GM23338 (cell line): ENCODE data around the gene KLK15. TPM values are rescaled to one million over a fixed set of nuclear protein-coding genes. Genes with fewer than 3 reads are reported as not detected.

ENCODE experiments used
- ATAC-seq: fragments of 200-7000 bp; cut with Tn5 transposase; 3 replicates; pipeline ENCODE4 v1.9.1; 2020
- DNase-seq: peaks from one replicate; pipeline ENCODE4 v3.0.0-alpha.2; 2015; ENCODE audit warnings: low spot score
- H2AFZ ChIP-seq: fragments of 200-600 bp; sonication (generic); 2 replicates; pipeline ENCODE4 v1.8.0; 2016; ENCODE audit warnings: antibody characterized with exemption, mild to moderate bottlenecking, moderate library complexity
- H3F3A ChIP-seq: fragments of 200-600 bp; sonication (generic); replicated peaks from 2 replicates; pipeline ENCODE4 v1.8.0; 2017; ENCODE audit warnings: antibody characterized with exemption, mixed run types, low read depth
- H3K27ac ChIP-seq: fragments of 200-600 bp; sonication (generic); 2 replicates; pipeline ENCODE4 v1.6.1; 2016; ENCODE audit warnings: low read depth
- H3K27me3 ChIP-seq: fragments of 200-600 bp; sonication (generic); 2 replicates; pipeline ENCODE4 v1.8.0; 2016; ENCODE audit warnings: mild to moderate bottlenecking, mixed run types, moderate library complexity; ENCODE audit not compliant: insufficient read depth
- H3K36me3 ChIP-seq: fragments of 200-600 bp; sonication (generic); 2 replicates; pipeline ENCODE4 v1.8.0; 2016; ENCODE audit warnings: mild to moderate bottlenecking; ENCODE audit not compliant: insufficient read depth
- H3K4me1 ChIP-seq: fragments of 200-600 bp; sonication (generic); 2 replicates; pipeline ENCODE4 v1.8.0; 2016; ENCODE audit warnings: mild to moderate bottlenecking, moderate library complexity; ENCODE audit not compliant: insufficient read depth
- H3K4me2 ChIP-seq: fragments of 200-600 bp; sonication (generic); 2 replicates; pipeline ENCODE4 v1.7.1; 2017; ENCODE audit warnings: mixed run types
- H3K4me3 ChIP-seq: fragments of 200-600 bp; sonication (generic); 2 replicates; pipeline ENCODE4 v1.6.1; 2016; ENCODE audit warnings: mixed run types
- H3K79me2 ChIP-seq: fragments of 200-600 bp; sonication (generic); replicated peaks from 2 replicates; pipeline ENCODE4 v1.8.0; 2017; ENCODE audit warnings: mild to moderate bottlenecking; ENCODE audit not compliant: insufficient read depth
- H3K9me2 ChIP-seq: fragments of 200-600 bp; sonication (generic); 2 replicates; pipeline ENCODE4 v1.8.0; 2017; ENCODE audit not compliant: insufficient read depth
- H4K20me1 ChIP-seq: fragments of 200-600 bp; sonication (generic); replicated peaks from 2 replicates; pipeline ENCODE4 v1.8.0; 2017; ENCODE audit warnings: mild to moderate bottlenecking; ENCODE audit not compliant: insufficient read depth
- H3K27ac Mint-ChIP-seq: 2 replicates; pipeline ENCODE4 v1.8.0; 2020; ENCODE audit warnings: inconsistent platforms, mild to moderate bottlenecking, moderate library complexity, mixed read lengths
- H3K27me3 Mint-ChIP-seq: 3 replicates; pipeline ENCODE4 v1.8.0; 2022; ENCODE audit warnings: low read depth, mild to moderate bottlenecking, moderate library complexity, mixed read lengths, inconsistent platforms; ENCODE audit not compliant: insufficient read depth, poor library complexity
- H3K36me3 Mint-ChIP-seq: 3 replicates; pipeline ENCODE4 v1.8.0; 2021; ENCODE audit warnings: low read depth, mild to moderate bottlenecking, inconsistent platforms, moderate library complexity, mixed read lengths
- H3K4me1 Mint-ChIP-seq: 3 replicates; pipeline ENCODE4 v1.8.0; 2020; ENCODE audit warnings: mild to moderate bottlenecking, inconsistent platforms, mixed read lengths
- H3K4me3 Mint-ChIP-seq: 3 replicates; pipeline ENCODE4 v1.8.0; 2021; ENCODE audit warnings: moderate library complexity, mild to moderate bottlenecking, inconsistent platforms, mixed read lengths
- H3K9me3 Mint-ChIP-seq: 3 replicates; pipeline ENCODE4 v1.8.0; 2020; ENCODE audit warnings: moderate library complexity, mild to moderate bottlenecking, inconsistent platforms, mixed read lengths
- CREB1 ChIP-seq: fragments of 250-450 bp; sonication (Bioruptor Pico); IDR thresholded peaks from 2 replicates; pipeline ENCODE4 v1.5.0; 2020; ENCODE audit warnings: low read depth, mild to moderate bottlenecking, moderate library complexity
- CTCF ChIP-seq, 2 experiments: fragments of 200-600 bp in 1 of 2; sonication (generic) in 1 of 2; conservative IDR thresholded peaks; 2 replicates each; pipeline versions ENCODE4 v1.5.1 to v1.6.1; 2016 to 2017; ENCODE audit warnings: antibody characterized with exemption in 2 of 2, low read depth in 2 of 2, mild to moderate bottlenecking in 2 of 2, moderate library complexity in 1 of 2
- EZH2 ChIP-seq: fragments of 200-600 bp; sonication (generic); IDR thresholded peaks from one replicate; pipeline ENCODE4 v1.8.0; 2017; ENCODE audit warnings: antibody characterized with exemption, mild to moderate bottlenecking, low read depth; ENCODE audit not compliant: unreplicated experiment
- EZH2phosphoT487 ChIP-seq: fragments of 200-600 bp; sonication (generic); IDR thresholded peaks from one replicate; pipeline ENCODE4 v1.8.1; 2018; ENCODE audit warnings: antibody characterized with exemption; ENCODE audit not compliant: unreplicated experiment
- JUNB ChIP-seq: IDR thresholded peaks from one replicate; pipeline ENCODE4 v1.6.1; 2016; ENCODE audit warnings: antibody characterized with exemption; ENCODE audit not compliant: unreplicated experiment
- NANOG ChIP-seq: IDR thresholded peaks from 2 replicates; pipeline ENCODE4 v1.6.1; 2016; ENCODE audit warnings: antibody characterized with exemption, borderline replicate concordance
- POLR2AphosphoS5 ChIP-seq: IDR thresholded peaks from 2 replicates; pipeline ENCODE4 v1.6.1; 2016; ENCODE audit warnings: antibody characterized with exemption, low read depth
- STAT1 ChIP-seq: IDR thresholded peaks from one replicate; pipeline ENCODE4 v1.6.1; 2016; ENCODE audit warnings: antibody characterized with exemption; ENCODE audit not compliant: unreplicated experiment
- ZNF114 ChIP-seq: fragments of 250-450 bp; sonication (Bioruptor Pico); IDR thresholded peaks from 2 replicates; pipeline ENCODE4 v1.5.0; 2020; ENCODE audit warnings: mild to moderate bottlenecking, moderate library complexity
- ZNF331 ChIP-seq: fragments of 250-450 bp; sonication (Bioruptor Pico); IDR thresholded peaks from 2 replicates; pipeline ENCODE4 v1.5.0; 2020; ENCODE audit warnings: low read depth, mild to moderate bottlenecking, moderate library complexity
- ZNF462 ChIP-seq: fragments of 250-450 bp; sonication (Bioruptor Pico); IDR thresholded peaks from 2 replicates; pipeline ENCODE4 v1.5.0; 2020; ENCODE audit warnings: mild to moderate bottlenecking, moderate library complexity
- polyA plus RNA-seq: library from polyadenylated mRNA; unstranded; fragments of >200 nt; fragmentation: Nextera tagmentation; extraction: Ambion mirVana; gene quantifications from 2 replicates; pipeline ENCODE4 v1.2.1, GENCODE V29; 2016
- total RNA-seq: library from RNA; depleted of rRNA; stranded (reverse); fragments of >200 nt; shearing (Covaris generic); gene quantifications from 2 replicates; pipeline ENCODE4 v1.2.3, GENCODE V29; 2014

KLK15 gene
- total and polyA plus RNA-seq, 2 experiments from 2014 or later, result not detected

- Histone ChIP-seq H3K9me2 (no peaks in the 10 kb centered on the region), H3K36me3 (peaks cover 7% of the 10 kb centered on the region; the same call in 1 of the 2 replicates), H4K20me1 (peaks cover 37% of the 10 kb centered on the region), H3K79me2 (peaks cover 1% of the 10 kb centered on the region; the same call in 1 of the 2 replicates), H3K27me3 (no peaks in the 10 kb centered on the region), H3K4me3 (no peak overlapping the region), H2AFZ (no peak overlapping the region), H3K27ac (no peak overlapping the region), H3F3A (peaks cover 38% of the 10 kb centered on the region), H3K4me2 (0 out of 2 replicates have a peak overlapping the region, but pooled peaks have one; percentile 38), H3K4me1 (peaks cover 9% of the 10 kb centered on the region)
- DNase-seq, result no peak
- peaks cover 34% of the 10 kb centered on the region for H3K36me3 Mint-ChIP-seq
- H3K4me1 Mint-ChIP-seq, result peaks cover 6% of the 10 kb centered on the region; the same call in 2 of the 3 replicates
- peaks cover 38% of the 10 kb centered on the region for H3K27me3 Mint-ChIP-seq
- TF ChIP-seq NANOG, result no peak
- TF ChIP-seq POLR2AphosphoS5, result no peak
- TF ChIP-seq CREB1, result no peak
- no peak for TF ChIP-seq JUNB
- TF ChIP-seq CTCF (conservative IDR thresholded peaks at IDR 0.05; ENCODE audit: low read depth in 2 of 2), result no peak
- no peak for TF ChIP-seq STAT1
- H3K27ac Mint-ChIP-seq, result no peak overlapping the region; the same call in 1 of the 2 replicates
- no peak overlapping the region for H3K4me3 Mint-ChIP-seq
- peak; percentile 1 for ATAC-seq
- H3K9me3 Mint-ChIP-seq, result peaks cover 6% of the 10 kb centered on the region
Measured at GRCh38 chr19:50794074-50794875, 39.1 kb downstream of the KLK15 start.

GRCh38 chr19:50793558-50794065 lies 39.8 kb downstream of the KLK15 start:
- ATAC-seq (no peak), DNase-seq (no peak)
- Histone ChIP-seq H3K4me3 (no peak overlapping the region), H2AFZ (no peak overlapping the region), H3K4me1 (peaks cover 9% of the 10 kb centered on the region), H4K20me1 (peaks cover 32% of the 10 kb centered on the region), H3F3A (peaks cover 35% of the 10 kb centered on the region), H3K79me2 (no peaks in the 10 kb centered on the region), H3K4me2 (0 out of 2 replicates have a peak overlapping the region, but pooled peaks have one; percentile 38), H3K9me2 (no peaks in the 10 kb centered on the region), H3K36me3 (peaks cover 7% of the 10 kb centered on the region; the same call in 1 of the 2 replicates), H3K27me3 (no peaks in the 10 kb centered on the region), H3K27ac (no peak overlapping the region)
- H3K4me3 Mint-ChIP-seq, result no peak overlapping the region
- peaks cover 6% of the 10 kb centered on the region; the same call in 2 of the 3 replicates for H3K4me1 Mint-ChIP-seq
- peaks cover 27% of the 10 kb centered on the region for H3K36me3 Mint-ChIP-seq
- H3K9me3 Mint-ChIP-seq, result peaks cover 6% of the 10 kb centered on the region
- H3K27me3 Mint-ChIP-seq, result peaks cover 38% of the 10 kb centered on the region
- H3K27ac Mint-ChIP-seq, result no peak overlapping the region
- TF ChIP-seq CREB1 (no peak), EZH2phosphoT487 (no peak), STAT1 (no peak), POLR2AphosphoS5 (no peak), JUNB (no peak), ZNF331 (no peak), ZNF462 (CRISPR knock-in tag) (no peak), ZNF114 (CRISPR knock-in tag) (no peak), NANOG (no peak), EZH2 (no peak)
